HEK293T (cell line): ENCODE measurements around the gene SAYSD1.

Experiments used
- CTCF ChIA-PET: fragments of 350-600 bp; formaldehyde crosslinking; extraction: SDS; loops from one replicate; lab custom pipeline; 2021; ENCODE audit warnings: antibody characterized with exemption, inconsistent platforms; lab: Yijun Ruan, JAX
- POLR2A ChIA-PET: fragments of 350-600 bp; formaldehyde crosslinking; extraction: SDS; loops from one replicate; lab custom pipeline; 2020; ENCODE audit warnings: antibody characterized with exemption, inconsistent platforms; lab: Yijun Ruan, JAX
- DNase-seq: peaks from one replicate; pipeline ENCODE4 v3.0.0; 2012; ENCODE audit warnings: mixed read lengths; ENCODE audit errors: extremely low spot score
- ARNT ChIP-seq: fragments of 450-650 bp; IDR thresholded peaks from 2 replicates; pipeline ENCODE4 v1.6.1; 2017; ENCODE audit warnings: mild to moderate bottlenecking
- BHLHE40 ChIP-seq: fragments of 450-650 bp; IDR thresholded peaks from 2 replicates; pipeline ENCODE4 v1.6.1; 2016; ENCODE audit warnings: mild to moderate bottlenecking, moderate library complexity, borderline replicate concordance
- CTBP1 ChIP-seq: fragments of 450-650 bp; IDR thresholded peaks from 2 replicates; pipeline ENCODE4 v1.6.1; 2016; ENCODE audit warnings: borderline replicate concordance
- ELF4 ChIP-seq: fragments of 450-650 bp; IDR thresholded peaks from 2 replicates; pipeline ENCODE4 v1.6.1; 2017; ENCODE audit warnings: antibody characterized with exemption
- FOXA1 ChIP-seq: fragments of 450-650 bp; IDR thresholded peaks from 2 replicates; pipeline ENCODE4 v1.6.1; 2016; ENCODE audit warnings: mild to moderate bottlenecking
- FOXK2 ChIP-seq: fragments of 450-650 bp; IDR thresholded peaks from 2 replicates; pipeline ENCODE4 v1.6.1; 2016; ENCODE audit warnings: mild to moderate bottlenecking
- FOXM1 ChIP-seq: fragments of 450-650 bp; IDR thresholded peaks from 2 replicates; pipeline ENCODE4 v1.6.1; 2017; ENCODE audit warnings: mild to moderate bottlenecking, borderline replicate concordance
- HDGF ChIP-seq: fragments of 450-650 bp; IDR thresholded peaks from 2 replicates; pipeline ENCODE4 v1.6.1; 2017; ENCODE audit warnings: antibody characterized with exemption, borderline replicate concordance
- L3MBTL2 ChIP-seq: fragments of 450-650 bp; conservative IDR thresholded peaks from 2 replicates; pipeline ENCODE4 v1.6.1; 2016; ENCODE audit warnings: mild to moderate bottlenecking
- LEF1 ChIP-seq: fragments of 450-650 bp; IDR thresholded peaks from 2 replicates; pipeline ENCODE4 v1.6.1; 2017; ENCODE audit warnings: mild to moderate bottlenecking, borderline replicate concordance
- NFRKB ChIP-seq: fragments of 450-650 bp; IDR thresholded peaks from 2 replicates; pipeline ENCODE4 v1.6.1; 2016; ENCODE audit warnings: mild to moderate bottlenecking, moderate library complexity
- PKNOX1 ChIP-seq: fragments of 450-650 bp; IDR thresholded peaks from 2 replicates; pipeline ENCODE4 v1.6.1; 2016
- SP1 ChIP-seq: fragments of 450-650 bp; IDR thresholded peaks from 2 replicates; pipeline ENCODE4 v1.6.1; 2017
- SUZ12 ChIP-seq: fragments of 450-650 bp; IDR thresholded peaks from 2 replicates; pipeline ENCODE4 v1.6.1; 2016; ENCODE audit warnings: mild to moderate bottlenecking
- TARDBP ChIP-seq: fragments of 450-650 bp; IDR thresholded peaks from 2 replicates; pipeline ENCODE4 v1.6.1; 2016
- ZNF384 ChIP-seq: fragments of 450-650 bp; IDR thresholded peaks from 2 replicates; pipeline ENCODE4 v1.6.1; 2016

Gene SAYSD1

GRCh38 chr6:39075807-39076622 lies 39.0 kb downstream of the SAYSD1 start:
- TF ChIP-seq SP1 (no peak), CTBP1 (no peak), ZNF384 (no peak), ELF4 (no peak), SUZ12 (no peak), BHLHE40 (no peak), PKNOX1 (no peak), NFRKB (no peak), FOXA1 (no peak), FOXM1 (no peak), FOXK2 (no peak), ARNT (no peak), HDGF (no peak), TARDBP (no peak), LEF1 (no peak), L3MBTL2 (no peak)
- DNase-seq = no peak
- CTCF ChIA-PET = interaction anchor here (0.6 to 1.0 kb wide), 2 partner anchors 103 to 109 kb away, joined by 3 read pairs; no protein-coding TSS in a partner anchor
- POLR2A ChIA-PET = no interaction called here

- POLR2A ChIA-PET = no interaction called here
- DNase-seq = no peak
- TF ChIP-seq TARDBP = no peak
- no peak for TF ChIP-seq ZNF384
- TF ChIP-seq FOXA1 = no peak
- no peak for TF ChIP-seq NFRKB
- TF ChIP-seq BHLHE40 = no peak
- TF ChIP-seq PKNOX1 = no peak
- TF ChIP-seq CTBP1 = no peak
- no peak for TF ChIP-seq SP1
- TF ChIP-seq L3MBTL2 = no peak
- no peak for TF ChIP-seq LEF1
- TF ChIP-seq ARNT = no peak
- CTCF ChIA-PET = interaction anchor here (0.7 kb wide), 1 partner anchor 92 kb away, joined by 3 read pairs; no protein-coding TSS in a partner anchor
These were observed 39.8 kb downstream of the SAYSD1 start for GRCh38 chr6:39075010-39075686.

GRCh38 chr6:39074486-39074885 lies 40.5 kb downstream of the SAYSD1 start:
- ChIA-PET CTCF (interaction anchor here (0.7 kb wide), 1 partner anchor 92 kb away, joined by 3 read pairs; no protein-coding TSS in a partner anchor), POLR2A (no interaction called here)

GRCh38 chr6:39073471-39074355 lies 41.3 kb downstream of the SAYSD1 start:
- no peak for DNase-seq
- ChIA-PET CTCF (interaction anchor here (1.0 kb wide), 1 partner anchor 15 kb away, joined by 3 read pairs; no protein-coding TSS in a partner anchor), POLR2A (no interaction called here)
- TF ChIP-seq BHLHE40 = no peak
- TF ChIP-seq ZNF384 = no peak
- no peak for TF ChIP-seq ELF4
- no peak for TF ChIP-seq LEF1
- TF ChIP-seq TARDBP = no peak
- TF ChIP-seq FOXK2 = no peak
- TF ChIP-seq ARNT = no peak
- TF ChIP-seq FOXA1 = no peak
- no peak for TF ChIP-seq PKNOX1
- TF ChIP-seq FOXM1 = no peak
- no peak for TF ChIP-seq CTBP1
- no peak for TF ChIP-seq L3MBTL2
- no peak for TF ChIP-seq SP1
- TF ChIP-seq SUZ12 = no peak

More at GRCh38 chr6:39074486-39074885, 40.5 kb downstream of the SAYSD1 start:
- DNase-seq = no peak
- TF ChIP-seq SP1 (no peak), CTBP1 (no peak), BHLHE40 (no peak), SUZ12 (no peak), ARNT (no peak), LEF1 (no peak), L3MBTL2 (no peak), HDGF (no peak), FOXA1 (no peak), FOXM1 (no peak), FOXK2 (no peak), PKNOX1 (no peak), ELF4 (no peak), TARDBP (no peak), NFRKB (no peak), ZNF384 (no peak)
